Gastroesophageal sphincter (tissue), 4 donors: Measurements from ENCODE around the gene AGAP4. TPM values are rescaled to one million over a fixed set of nuclear protein-coding genes. Genes with fewer than 3 reads are reported as not detected.
"Not testable (repeated sequence)": the region's sequence is repeated elsewhere in the genome, so short reads cannot be mapped to it uniquely, and the experiment has no call there.

Source experiments
- ATAC-seq: fragments of 150-250 bp; one replicate; pipeline ENCODE4 v1.9.1; 2016; ENCODE audit warnings: mild to moderate bottlenecking, moderate library complexity
- H3K27ac ChIP-seq, 4 donors: fragments of 200-600 bp; sonication (generic) in 3 of 4; 1 replicate in 3 of 4; 2 replicates in 1 of 4; pipeline ENCODE4 v1.5.1; 2016 to 2019
- H3K27me3 ChIP-seq: fragments of 200-600 bp; sonication (generic); one replicate; pipeline ENCODE4 v1.5.1; 2019
- H3K36me3 ChIP-seq, 2 donors: fragments of 200-600 bp; sonication (generic); one replicate each; pipeline ENCODE4 v1.5.1; 2019; ENCODE audit warnings: control low read depth in 1 of 2
- H3K4me1 ChIP-seq, 3 donors: fragments of 200-600 bp; sonication (generic); 1 replicate in 2 of 3; 2 replicates in 1 of 3; pipeline ENCODE4 v1.5.1; 2016 to 2019; ENCODE audit warnings: control low read depth in 2 of 3
- H3K4me3 ChIP-seq, 2 donors: fragments of 200-600 bp; sonication (generic); one replicate each; pipeline ENCODE4 v1.5.1; 2019; ENCODE audit warnings: mild to moderate bottlenecking in 1 of 2, moderate library complexity in 1 of 2
- H3K9me3 ChIP-seq, 3 donors: fragments of 200-600 bp; sonication (generic); one replicate each; pipeline ENCODE4 v1.5.1; 2017 to 2019; ENCODE audit warnings: control low read depth in 2 of 3
- WGBS, 2 donors: methylation state at CpG; one replicate each; pipeline ENCODE4 v1.1.5; 2018; ENCODE audit warnings: low coverage in 1 of 2; 5-methylcytosine and 5-hydroxymethylcytosine counted together
- total RNA-seq, 4 donors: library from RNA; depleted of rRNA; stranded (reverse); fragments of >200 nt; gene quantifications; one replicate each; pipeline ENCODE4 v1.1.0, GENCODE V29; 2016

AGAP4 gene
- 10 to 100 TPM in 2 of 4 donors, 1 to 10 TPM in 2; 6.9 to 13.1 (median 9.6) TPM for total RNA-seq

DNA sequence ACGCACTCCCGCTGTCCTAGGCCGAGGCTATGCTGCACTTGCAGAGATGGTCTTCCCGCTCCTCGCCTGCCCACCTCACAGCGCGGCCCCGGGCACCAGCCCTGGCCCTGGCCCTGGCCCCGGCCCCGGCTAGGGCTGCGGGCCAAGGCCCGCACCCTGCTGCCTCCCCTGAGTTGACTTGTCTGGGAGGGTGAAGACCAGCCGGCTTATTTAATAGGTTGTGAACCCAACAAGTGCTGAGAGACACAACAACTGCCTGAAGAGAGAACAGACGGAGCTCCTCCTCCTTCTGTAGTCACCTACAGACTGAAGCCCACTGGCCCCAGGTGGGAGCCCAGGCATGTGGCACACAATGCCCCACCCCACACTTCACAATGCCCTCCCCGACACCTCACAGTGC is at the start of gene AGAP4:
Gene AGAP4, minus strand, starts transcription at position 101 of the 400 bp plus-strand sequence. CDS start 153 bp downstream, outside the sequence.
- H3K36me3 ChIP-seq, H3K4me3 ChIP-seq, H3K4me1 ChIP-seq, H3K27ac ChIP-seq, H3K27me3 ChIP-seq, ATAC-seq, H3K9me3 ChIP-seq: not testable (repeated sequence)
- no CpG with 5 or more reads among the region's 15 CpGs for WGBS, 2 donors

- not testable (repeated sequence) for H3K27me3 ChIP-seq, H3K27ac ChIP-seq, ATAC-seq, H3K4me3 ChIP-seq, H3K36me3 ChIP-seq, H3K4me1 ChIP-seq, H3K9me3 ChIP-seq
- no CpG with 5 or more reads among the region's 4 CpGs for WGBS, 2 donors
Observed at GRCh38 chr10:45890721-45891120, 43.4 kb upstream of the AGAP4 start.

DNA sequence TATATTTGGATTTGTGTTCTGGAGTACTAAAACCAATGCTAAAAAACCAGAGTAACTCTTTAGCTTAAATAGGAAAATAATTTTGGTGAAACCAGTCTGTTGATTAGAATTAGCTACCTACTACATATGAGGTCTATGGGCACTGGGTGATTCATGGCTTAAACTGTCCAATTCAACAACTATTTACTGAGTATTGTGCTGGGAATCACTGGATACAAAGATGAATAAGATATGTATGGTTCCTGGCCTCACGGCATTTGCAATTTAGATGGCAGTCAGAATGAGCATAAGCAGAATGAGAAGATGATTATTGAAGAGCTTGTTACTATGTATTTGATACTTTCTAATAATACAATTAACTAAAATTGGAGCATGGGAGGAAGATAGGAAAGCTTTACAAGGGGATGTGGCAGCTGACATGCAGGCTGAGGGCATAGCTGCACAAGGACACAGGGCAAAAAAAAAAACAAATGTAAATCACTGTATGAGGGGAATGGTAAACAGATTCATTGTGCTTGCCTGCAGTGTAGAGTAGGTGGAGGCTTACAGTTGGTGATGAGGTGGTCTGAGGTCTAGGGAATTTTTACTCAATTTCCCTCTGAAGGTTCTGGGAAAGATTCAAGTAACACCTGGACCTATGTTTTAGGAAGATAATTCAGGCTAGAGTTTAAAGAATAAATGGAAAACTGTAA is 42.4 kb upstream of the AGAP4 start:
- not testable (repeated sequence) for H3K4me3 ChIP-seq, H3K27ac ChIP-seq, H3K36me3 ChIP-seq, H3K27me3 ChIP-seq, H3K4me1 ChIP-seq, H3K9me3 ChIP-seq, ATAC-seq
- 100% methylated on average over 1 of the region's 1 CpG; no CpG with 5 or more reads in 1 of the 2 donors for WGBS, 2 donors

DNA sequence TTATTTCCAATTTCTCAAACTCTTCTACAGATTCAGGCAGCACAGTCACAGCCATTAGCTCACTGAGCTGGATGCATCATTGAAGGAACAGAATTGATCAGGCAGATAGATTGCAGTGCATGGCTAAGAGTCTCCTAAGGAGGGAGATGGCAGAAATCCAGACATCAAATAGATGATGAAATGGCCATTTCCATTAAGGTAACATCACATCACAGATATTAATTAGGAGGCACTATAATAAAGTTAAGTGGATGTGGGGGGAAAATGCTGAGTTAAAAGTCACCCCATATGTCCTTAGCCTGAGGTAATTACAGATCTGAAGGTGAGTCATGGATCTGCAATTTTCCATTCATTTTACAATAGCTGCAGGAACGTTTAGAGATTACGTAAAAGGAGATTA is 35.6 kb upstream of the AGAP4 start:
- ATAC-seq, H3K36me3 ChIP-seq: not testable (repeated sequence)
- no CpG with 5 or more reads among the region's 2 CpGs for WGBS, 2 donors

GRCh38 chr10:45865404-45865803 is 18.1 kb upstream of the AGAP4 start:
- WGBS, 2 donors = no CpG with 5 or more reads among the region's 33 CpGs
- H3K27me3 ChIP-seq, H3K4me3 ChIP-seq, H3K9me3 ChIP-seq, ATAC-seq, H3K4me1 ChIP-seq, H3K27ac ChIP-seq: not testable (repeated sequence)
- peaks cover 0 to 16% of the 10 kb centered on the region in 2 donors for H3K36me3 ChIP-seq

More for the DNA sequence above, 35.6 kb upstream of the AGAP4 start:
- not testable (repeated sequence) for H3K27ac ChIP-seq, H3K9me3 ChIP-seq, H3K4me1 ChIP-seq, H3K4me3 ChIP-seq, H3K27me3 ChIP-seq

DNA sequence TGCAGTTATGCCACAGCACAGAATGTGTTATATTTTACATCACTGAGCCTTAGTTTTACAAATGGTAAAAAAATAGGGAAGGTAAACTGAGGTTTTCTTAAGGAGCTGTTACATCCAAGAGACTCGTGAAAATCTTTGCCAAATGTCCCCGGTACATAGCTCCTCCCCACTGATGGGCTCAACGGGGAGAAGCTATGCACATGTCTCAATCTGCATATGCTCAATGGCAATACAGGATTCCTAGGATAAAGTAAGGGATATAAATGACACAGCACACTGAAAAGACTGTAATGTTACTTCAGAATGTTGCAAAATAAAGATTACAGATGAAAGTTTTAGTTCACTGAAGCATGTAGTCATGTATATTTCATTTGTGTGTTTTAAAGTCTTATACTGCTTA is 17.0 kb upstream of the AGAP4 start:
- ATAC-seq, H3K4me1 ChIP-seq, H3K9me3 ChIP-seq, H3K4me3 ChIP-seq, H3K27me3 ChIP-seq, H3K27ac ChIP-seq: not testable (repeated sequence)
- WGBS, 2 donors = no CpG with 5 or more reads among the region's 3 CpGs
- H3K36me3 ChIP-seq = peaks cover 0 to 20% of the 10 kb centered on the region in 2 donors

DNA sequence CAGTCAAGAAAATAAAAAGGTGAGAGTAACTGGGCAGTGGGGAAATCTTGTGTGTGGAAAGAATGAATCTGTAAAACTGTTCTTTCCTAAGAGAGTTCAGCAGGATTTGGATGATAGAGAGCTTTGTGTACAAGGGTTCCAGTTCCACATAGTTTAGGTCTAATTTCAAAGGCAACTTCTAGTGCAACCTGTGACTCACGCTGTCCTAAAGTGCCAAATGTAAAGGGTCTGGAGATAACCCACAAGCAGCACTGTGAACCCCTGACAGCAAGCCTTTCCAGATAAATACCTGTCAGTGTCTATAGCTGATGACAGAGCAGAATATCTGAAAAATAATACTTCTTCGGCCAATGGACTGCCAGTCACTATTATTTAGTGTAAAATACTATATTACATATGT is 16.3 kb upstream of the AGAP4 start:
- H3K4me3 ChIP-seq, H3K27me3 ChIP-seq, ATAC-seq, H3K9me3 ChIP-seq, H3K4me1 ChIP-seq, H3K27ac ChIP-seq: not testable (repeated sequence)
- H3K36me3 ChIP-seq = peaks cover 0 to 20% of the 10 kb centered on the region in 2 donors
- 71 to 83% methylated on average over 1 of the region's 2 CpGs for WGBS, 2 donors

DNA sequence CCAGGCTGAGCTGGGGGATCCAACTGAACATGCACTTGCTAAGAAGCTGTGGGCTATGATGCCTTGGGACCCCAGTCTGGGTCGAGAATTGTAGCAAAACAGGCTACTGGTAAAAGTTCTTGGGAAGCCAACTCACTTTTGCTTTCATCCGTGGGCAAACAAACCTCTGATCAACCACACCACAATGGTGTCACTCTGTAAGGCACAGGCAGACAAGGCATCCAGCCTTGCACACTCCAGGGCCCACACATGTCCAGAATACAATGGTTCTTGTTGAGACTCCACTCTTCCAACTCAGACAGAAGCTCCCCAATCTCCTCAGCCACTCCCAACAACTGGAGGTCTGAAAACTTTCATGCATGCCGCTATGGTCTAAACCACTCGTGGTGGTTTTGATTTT is 10.6 kb upstream of the AGAP4 start:
- H3K4me1 ChIP-seq, H3K4me3 ChIP-seq, H3K27ac ChIP-seq, H3K27me3 ChIP-seq, H3K9me3 ChIP-seq, ATAC-seq: not testable (repeated sequence)
- peaks cover 0 to 20% of the 10 kb centered on the region in 2 donors for H3K36me3 ChIP-seq
- 92 to 100% methylated on average over 2 to 4 of the region's 4 CpGs for WGBS, 2 donors

- not testable (repeated sequence) for H3K4me1 ChIP-seq, H3K9me3 ChIP-seq, ATAC-seq, H3K27me3 ChIP-seq, H3K27ac ChIP-seq, H3K36me3 ChIP-seq, H3K4me3 ChIP-seq
- no CpG with 5 or more reads among the region's 3 CpGs for WGBS, 2 donors
Observed at GRCh38 chr10:45848467-45848866, 1.2 kb upstream of the AGAP4 start.

- not testable (repeated sequence) for H3K36me3 ChIP-seq, H3K9me3 ChIP-seq, H3K4me3 ChIP-seq, H3K27ac ChIP-seq, H3K27me3 ChIP-seq, ATAC-seq, H3K4me1 ChIP-seq
- 67 to 100% methylated on average over 1 of the region's 2 CpGs for WGBS, 2 donors
Observed at GRCh38 chr10:45822918-45823317, 24.4 kb downstream of the AGAP4 start.

DNA sequence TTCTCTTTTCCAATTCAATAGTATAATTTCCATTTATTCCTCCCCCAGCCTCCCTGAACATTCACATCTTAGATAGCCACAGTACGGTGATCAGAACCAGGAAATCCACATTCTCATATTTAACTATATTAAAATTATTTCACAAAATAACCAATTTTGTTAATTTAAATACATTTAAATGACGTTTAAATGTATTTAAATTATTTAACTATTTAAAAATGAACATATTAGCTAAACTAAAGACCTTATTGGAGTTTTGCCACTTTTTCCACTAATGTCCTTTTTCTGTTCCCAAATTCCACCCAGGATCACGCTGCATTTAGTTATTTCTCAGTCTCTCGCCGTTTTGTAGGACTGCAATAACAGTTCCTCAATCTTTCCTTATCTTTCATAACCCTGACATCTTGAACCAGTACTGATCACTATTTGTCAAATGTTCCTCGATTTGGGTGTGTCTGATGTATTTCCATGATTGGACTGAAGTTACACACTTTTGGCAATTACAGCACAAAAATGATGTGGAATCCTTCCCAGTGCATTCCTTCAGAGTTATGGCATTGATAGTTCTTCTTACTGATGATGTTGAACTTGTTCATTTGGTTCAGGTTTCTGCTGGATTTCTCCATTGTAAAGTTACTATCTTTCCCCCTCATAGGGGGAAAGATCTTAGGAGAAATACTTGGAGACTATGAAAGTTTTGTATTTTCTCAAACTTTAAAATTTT is 27.0 kb downstream of the AGAP4 start:
- ATAC-seq, H3K36me3 ChIP-seq, H3K27ac ChIP-seq, H3K27me3 ChIP-seq, H3K4me1 ChIP-seq, H3K4me3 ChIP-seq, H3K9me3 ChIP-seq: not testable (repeated sequence)
- 65% methylated on average over 6 of the region's 6 CpGs for WGBS, 2 donors
